OCI-LY3 (cell line): ENCODE data around the gene OR1N1.

Source experiments
- CTCF ChIP-seq: fragments of 200-600, 300-600 bp; sonication (generic); IDR thresholded peaks from 2 replicates; pipeline ENCODE4 v1.5.1; 2014; ENCODE audit warnings: antibody characterized with exemption, low read length, low read depth
- EZH2phosphoT487 ChIP-seq: fragments of 200-600 bp; shearing (Covaris generic); IDR thresholded peaks from 2 replicates; pipeline ENCODE4 v1.6.1; 2018; ENCODE audit warnings: antibody characterized with exemption, mixed run types, low read depth

GRCh38 chr9:122552812-122553211 lies 25.7 kb upstream of the OR1N1 start, which contains the start of gene OR1N2:
- TF ChIP-seq CTCF (no peak), EZH2phosphoT487 (no peak)
